ENCODE data around the gene NOL11.

DNA sequence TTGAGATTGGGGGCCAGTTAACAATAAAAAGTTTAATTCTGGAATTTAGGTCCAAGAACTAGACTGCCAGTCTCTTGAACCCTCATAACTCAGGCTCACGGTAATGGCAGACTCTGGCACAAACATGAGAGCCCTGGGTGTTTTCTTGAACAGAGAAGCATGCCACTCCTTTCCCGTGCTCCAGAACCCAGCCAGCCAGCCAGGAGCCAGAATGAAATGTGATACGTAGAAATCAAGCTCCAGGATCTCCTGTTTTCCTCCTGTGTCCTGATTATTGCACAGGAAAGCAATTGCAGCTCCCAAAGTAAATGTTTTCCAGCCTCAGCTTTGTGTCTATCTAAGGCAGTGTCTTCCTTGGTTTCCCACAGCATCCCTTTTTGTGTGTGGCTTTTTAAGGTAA lies 46.2 kb upstream of the NOL11 start:
- TF ChIP-seq, protein P1, sequence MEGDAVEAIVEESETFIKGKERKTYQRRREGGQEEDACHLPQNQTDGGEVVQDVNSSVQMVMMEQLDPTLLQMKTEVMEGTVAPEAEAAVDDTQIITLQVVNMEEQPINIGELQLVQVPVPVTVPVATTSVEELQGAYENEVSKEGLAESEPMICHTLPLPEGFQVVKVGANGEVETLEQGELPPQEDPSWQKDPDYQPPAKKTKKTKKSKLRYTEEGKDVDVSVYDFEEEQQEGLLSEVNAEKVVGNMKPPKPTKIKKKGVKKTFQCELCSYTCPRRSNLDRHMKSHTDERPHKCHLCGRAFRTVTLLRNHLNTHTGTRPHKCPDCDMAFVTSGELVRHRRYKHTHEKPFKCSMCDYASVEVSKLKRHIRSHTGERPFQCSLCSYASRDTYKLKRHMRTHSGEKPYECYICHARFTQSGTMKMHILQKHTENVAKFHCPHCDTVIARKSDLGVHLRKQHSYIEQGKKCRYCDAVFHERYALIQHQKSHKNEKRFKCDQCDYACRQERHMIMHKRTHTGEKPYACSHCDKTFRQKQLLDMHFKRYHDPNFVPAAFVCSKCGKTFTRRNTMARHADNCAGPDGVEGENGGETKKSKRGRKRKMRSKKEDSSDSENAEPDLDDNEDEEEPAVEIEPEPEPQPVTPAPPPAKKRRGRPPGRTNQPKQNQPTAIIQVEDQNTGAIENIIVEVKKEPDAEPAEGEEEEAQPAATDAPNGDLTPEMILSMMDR (IDR thresholded peaks at IDR 0.05) = no peak
- TF ChIP-seq POLR2AphosphoS5 (IDR thresholded peaks at IDR 0.05) (no peak), POLR2A (IDR thresholded peaks at IDR 0.05) (no peak)
